ENCODE data around the gene NHSL1.

The NHSL1 gene

GRCh38 chr6:138523347-138524210, 24.3 kb upstream of the NHSL1 start:
- no peak for DNase-seq (ENCODE audit: low read depth, low spot score)

- DNase-seq (ENCODE audit: low read depth, low spot score) = no peak
Observed at GRCh38 chr6:138522611-138523010, 23.3 kb upstream of the NHSL1 start.

GRCh38 chr6:138521790-138522189, 22.5 kb upstream of the NHSL1 start:
- DNase-seq (ENCODE audit: low read depth, low spot score) = no peak

- DNase-seq (ENCODE audit: low read depth, low spot score) = no peak
Observed at GRCh38 chr6:138520463-138520862, 21.2 kb upstream of the NHSL1 start.

- no peak for DNase-seq (ENCODE audit: low read depth, low spot score)
Observed at GRCh38 chr6:138518054-138518453, 18.8 kb upstream of the NHSL1 start.

GRCh38 chr6:138517635-138518034, 18.3 kb upstream of the NHSL1 start:
- peak; percentile 60 for DNase-seq (ENCODE audit: low read depth, low spot score)

- DNase-seq (ENCODE audit: low read depth, low spot score) = no peak
Observed at GRCh38 chr6:138515657-138516248, 16.5 kb upstream of the NHSL1 start.

GRCh38 chr6:138514860-138515540, 15.7 kb upstream of the NHSL1 start:
- no peak for DNase-seq (ENCODE audit: low read depth, low spot score)

GRCh38 chr6:138512609-138513008, 13.3 kb upstream of the NHSL1 start:
- no peak for DNase-seq (ENCODE audit: low read depth, low spot score)

GRCh38 chr6:138510093-138510492, 10.8 kb upstream of the NHSL1 start:
- DNase-seq (ENCODE audit: low read depth, low spot score) = no peak

GRCh38 chr6:138509371-138509770, 10.1 kb upstream of the NHSL1 start:
- DNase-seq (ENCODE audit: low read depth, low spot score) = no peak

- DNase-seq (ENCODE audit: low read depth, low spot score) = no peak
Observed at GRCh38 chr6:138508676-138508988, 9.3 kb upstream of the NHSL1 start.

- DNase-seq (ENCODE audit: low read depth, low spot score) = no peak
Observed at GRCh38 chr6:138507977-138508675, 8.8 kb upstream of the NHSL1 start.

- no peak for DNase-seq (ENCODE audit: low read depth, low spot score)
Observed at GRCh38 chr6:138504764-138505689, 5.7 kb upstream of the NHSL1 start.

GRCh38 chr6:138503881-138504680, 4.8 kb upstream of the NHSL1 start:
- no peak for DNase-seq (ENCODE audit: low read depth, low spot score)

- DNase-seq (ENCODE audit: low read depth, low spot score) = no peak
Observed at GRCh38 chr6:138502546-138502945, 3.3 kb upstream of the NHSL1 start.

GRCh38 chr6:138500867-138501446, 1.7 kb upstream of the NHSL1 start:
- DNase-seq (ENCODE audit: low read depth, low spot score) = no peak

- DNase-seq (ENCODE audit: low read depth, low spot score) = no peak
Observed at GRCh38 chr6:138500045-138500665, 861 bp upstream of the NHSL1 start.

GRCh38 chr6:138498629-138499302, 528 bp downstream of the NHSL1 start:
- no peak for DNase-seq (ENCODE audit: low read depth, low spot score)

Measured in iPS DF 19.7 (cell line).